ENCODE measurements around the gene PCCA. TPM values are rescaled to one million over a fixed set of nuclear protein-coding genes. Genes with fewer than 3 reads are reported as not detected.
"Not testable (repeated sequence)": the region's sequence is repeated elsewhere in the genome, so short reads cannot be mapped to it uniquely, and the experiment has no call there.

Gene PCCA
- total RNA-seq, 3 donors from 2014 or later = 55.7 to 98.6 (median 70.5) TPM

DNA sequence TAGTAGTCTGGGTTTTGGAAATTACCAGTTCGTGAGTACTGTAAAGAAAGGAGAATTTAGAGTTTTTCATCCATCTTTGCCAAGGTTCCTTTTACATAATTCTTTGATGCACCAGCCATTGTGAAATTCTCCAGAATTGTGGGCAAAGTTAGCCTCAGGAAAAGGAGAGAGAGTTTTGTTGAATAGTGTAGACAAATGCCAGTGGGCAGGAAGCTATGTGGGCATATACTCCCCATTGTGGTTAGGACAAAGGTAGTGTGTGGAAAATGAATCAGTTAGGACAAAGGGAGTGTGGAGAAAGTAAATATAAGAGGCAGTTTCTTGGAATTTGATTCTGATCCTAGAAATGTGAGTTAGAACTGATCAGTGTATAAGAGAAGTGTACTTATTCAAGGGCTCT, 67.9 kb downstream of the PCCA start:
- DNase-seq (no peak), ATAC-seq (peak; percentile 56)
- Histone ChIP-seq H3K4me1 (ENCODE audit: low read depth) (no peaks in the 10 kb centered on the region), H3K36me3 (ENCODE audit: low read depth) (no peaks in the 10 kb centered on the region), H3K9me3 (no peaks in the 10 kb centered on the region), H3K4me3 (no peak overlapping the region)
- TF ChIP-seq, protein P1, sequence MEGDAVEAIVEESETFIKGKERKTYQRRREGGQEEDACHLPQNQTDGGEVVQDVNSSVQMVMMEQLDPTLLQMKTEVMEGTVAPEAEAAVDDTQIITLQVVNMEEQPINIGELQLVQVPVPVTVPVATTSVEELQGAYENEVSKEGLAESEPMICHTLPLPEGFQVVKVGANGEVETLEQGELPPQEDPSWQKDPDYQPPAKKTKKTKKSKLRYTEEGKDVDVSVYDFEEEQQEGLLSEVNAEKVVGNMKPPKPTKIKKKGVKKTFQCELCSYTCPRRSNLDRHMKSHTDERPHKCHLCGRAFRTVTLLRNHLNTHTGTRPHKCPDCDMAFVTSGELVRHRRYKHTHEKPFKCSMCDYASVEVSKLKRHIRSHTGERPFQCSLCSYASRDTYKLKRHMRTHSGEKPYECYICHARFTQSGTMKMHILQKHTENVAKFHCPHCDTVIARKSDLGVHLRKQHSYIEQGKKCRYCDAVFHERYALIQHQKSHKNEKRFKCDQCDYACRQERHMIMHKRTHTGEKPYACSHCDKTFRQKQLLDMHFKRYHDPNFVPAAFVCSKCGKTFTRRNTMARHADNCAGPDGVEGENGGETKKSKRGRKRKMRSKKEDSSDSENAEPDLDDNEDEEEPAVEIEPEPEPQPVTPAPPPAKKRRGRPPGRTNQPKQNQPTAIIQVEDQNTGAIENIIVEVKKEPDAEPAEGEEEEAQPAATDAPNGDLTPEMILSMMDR (IDR thresholded peaks at IDR 0.05) = no peak
- intact Hi-C loops (cut with DNase I, micrococcal nuclease) = no loop called here

DNA sequence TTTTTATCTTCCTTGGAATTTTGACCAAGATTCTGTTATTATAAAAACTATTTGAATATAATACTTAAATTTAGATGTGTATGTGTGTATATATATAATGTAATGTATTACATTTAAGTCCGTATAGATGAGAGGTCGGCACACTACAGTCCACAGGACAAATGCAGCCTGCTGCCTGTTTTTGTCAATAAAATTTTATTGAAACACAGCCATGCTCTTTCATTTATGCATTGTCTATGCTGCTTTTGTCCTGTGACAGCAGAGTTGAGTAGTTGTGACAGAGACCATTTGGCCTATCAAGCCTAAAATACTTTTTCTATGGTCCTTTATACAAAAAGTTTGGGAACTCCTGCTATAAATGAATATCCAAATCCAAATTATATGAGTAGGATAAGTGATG, 69.7 kb downstream of the PCCA start:
- TF ChIP-seq, protein P1 (IDR thresholded peaks at IDR 0.05) = no peak
- ATAC-seq (no peak), DNase-seq (no peak)
- Histone ChIP-seq H3K4me1 (ENCODE audit: low read depth) (no peaks in the 10 kb centered on the region), H3K36me3 (ENCODE audit: low read depth) (no peaks in the 10 kb centered on the region), H3K4me3 (no peak overlapping the region), H3K9me3 (no peaks in the 10 kb centered on the region)
- intact Hi-C loops (cut with DNase I, micrococcal nuclease) = no loop called here

DNA sequence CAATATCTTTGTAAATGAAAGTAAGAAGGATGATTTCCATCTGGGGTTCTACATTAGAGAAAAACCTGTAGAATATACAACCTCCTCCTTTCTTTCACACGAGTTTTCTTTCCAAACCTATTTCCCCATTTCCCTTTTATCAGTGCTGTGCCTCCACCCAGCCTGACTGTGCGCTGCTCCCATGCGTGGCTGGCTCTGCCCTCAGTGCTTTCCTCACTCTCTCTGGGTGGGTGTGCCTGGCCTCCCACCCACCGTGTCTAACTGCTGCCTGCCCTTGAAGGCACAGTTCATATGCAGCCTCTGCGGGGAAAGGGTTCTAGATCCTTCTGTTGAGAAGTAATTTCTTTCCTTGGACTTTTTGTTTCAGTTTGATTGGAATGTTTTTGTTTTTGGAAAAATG, 70.7 kb downstream of the PCCA start:
- Histone ChIP-seq H3K4me1 (ENCODE audit: low read depth) (no peaks in the 10 kb centered on the region), H3K4me3 (no peak overlapping the region), H3K36me3 (ENCODE audit: low read depth) (no peaks in the 10 kb centered on the region), H3K9me3 (no peaks in the 10 kb centered on the region)
- no peak for ATAC-seq
- intact Hi-C loops (cut with DNase I, micrococcal nuclease) = no loop called here
- DNase-seq = no peak
- TF ChIP-seq, protein P1 (IDR thresholded peaks at IDR 0.05) = no peak

DNA sequence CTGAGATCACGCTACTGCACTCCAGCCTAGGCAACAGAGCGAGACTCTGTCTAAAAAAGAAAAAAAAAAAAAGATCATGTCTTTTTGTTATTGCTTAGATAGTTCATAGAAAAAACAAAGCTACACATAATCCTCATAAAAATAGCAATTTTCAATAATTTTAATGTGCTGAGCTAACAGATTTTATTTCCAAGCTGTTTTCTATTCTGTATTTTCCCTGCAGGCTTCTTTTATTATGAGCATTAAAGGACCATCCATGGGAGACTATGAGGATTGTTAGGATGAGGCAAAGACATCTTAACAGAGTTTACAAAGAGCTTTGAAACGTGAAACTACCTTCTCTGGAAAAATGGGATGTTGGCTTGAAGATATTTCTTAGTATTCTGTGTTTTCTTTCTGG, 71.6 kb downstream of the PCCA start:
- Histone ChIP-seq H3K9me3 (no peaks in the 10 kb centered on the region), H3K4me1 (ENCODE audit: low read depth) (no peaks in the 10 kb centered on the region), H3K4me3 (no peak overlapping the region), H3K36me3 (ENCODE audit: low read depth) (no peaks in the 10 kb centered on the region)
- ATAC-seq = no peak
- TF ChIP-seq, protein P1 (IDR thresholded peaks at IDR 0.05) = no peak
- DNase-seq = no peak
- intact Hi-C loops (cut with DNase I, micrococcal nuclease) = no loop called here

DNA sequence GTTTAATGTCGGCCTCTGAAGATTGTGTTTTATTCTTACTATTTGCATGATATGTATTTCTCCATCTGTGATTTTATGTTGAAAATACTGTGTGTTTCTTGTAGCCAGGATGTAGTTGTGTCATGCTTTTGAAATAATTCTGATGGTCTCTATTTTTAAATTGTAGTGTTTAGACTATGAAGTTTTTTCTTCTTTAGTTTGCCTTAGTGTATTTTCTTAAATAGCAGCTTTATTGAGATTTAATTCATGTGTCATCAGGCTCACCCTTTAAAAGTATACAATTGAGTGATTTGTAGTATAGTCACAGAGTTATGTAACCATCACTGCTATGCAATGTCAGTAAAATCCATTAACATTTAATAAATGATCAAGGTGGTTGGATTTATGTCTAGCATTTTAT, 74.5 kb downstream of the PCCA start:
- DNase-seq = no peak
- ATAC-seq = no peak
- Histone ChIP-seq H3K4me3 (no peak overlapping the region), H3K9me3 (no peaks in the 10 kb centered on the region), H3K4me1 (ENCODE audit: low read depth) (no peaks in the 10 kb centered on the region), H3K36me3 (ENCODE audit: low read depth) (no peaks in the 10 kb centered on the region)
- intact Hi-C loops (cut with DNase I, micrococcal nuclease) = no loop called here
- TF ChIP-seq, protein P1 (IDR thresholded peaks at IDR 0.05) = no peak

DNA sequence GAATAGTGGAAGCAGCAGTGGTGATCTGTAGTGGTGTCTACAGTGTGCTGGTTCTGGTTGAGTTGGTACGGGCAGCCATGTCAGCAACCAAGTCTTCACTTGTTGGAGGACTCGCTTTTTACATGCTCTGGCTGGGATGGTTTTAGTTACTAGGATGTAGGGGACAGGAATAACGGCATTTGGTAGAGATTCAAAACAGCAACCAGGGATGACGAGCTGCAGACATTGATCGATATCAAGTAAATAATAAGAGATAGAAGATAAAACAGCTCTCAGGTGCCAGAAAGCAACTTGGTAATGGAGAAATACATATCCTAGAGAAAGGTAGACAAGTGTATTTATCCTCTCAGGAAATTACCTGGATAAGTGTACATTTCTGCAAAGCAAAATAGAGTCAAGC, 84.3 kb downstream of the PCCA start:
- no peaks in the 10 kb centered on the region for H3K36me3 ChIP-seq (ENCODE audit: low read depth)
- no peaks in the 10 kb centered on the region for H3K9me3 ChIP-seq
- TF ChIP-seq, protein P1 (IDR thresholded peaks at IDR 0.05) = no peak
- no peaks in the 10 kb centered on the region for H3K4me1 ChIP-seq (ENCODE audit: low read depth)
- DNase-seq = no peak
- H3K4me3 ChIP-seq = no peak overlapping the region
- no peak for ATAC-seq
- intact Hi-C loops (cut with DNase I, micrococcal nuclease) = no loop called here

DNA sequence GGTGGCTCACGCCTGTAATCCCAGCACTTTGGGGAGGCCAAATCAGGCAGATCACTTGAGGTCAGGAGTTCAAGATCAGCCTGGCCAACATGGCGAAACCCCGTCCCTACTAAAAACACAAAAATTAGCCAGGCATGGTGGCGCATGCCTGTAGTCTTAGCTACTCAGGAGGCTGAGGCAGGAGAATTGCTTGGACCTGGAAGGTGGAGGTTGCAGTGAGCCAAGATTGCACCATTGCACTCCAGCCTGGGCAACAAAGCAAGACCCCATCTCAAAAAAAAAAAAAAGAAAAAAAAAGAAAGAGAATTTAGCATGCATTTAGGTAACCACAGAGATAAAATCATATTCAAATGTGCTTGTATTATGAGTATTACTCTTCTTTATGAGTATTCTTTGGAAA, 85.6 kb downstream of the PCCA start:
- H3K4me3 ChIP-seq; intact Hi-C loops (cut with DNase I, micrococcal nuclease); ATAC-seq; H3K9me3 ChIP-seq; H3K4me1 ChIP-seq (ENCODE audit: low read depth); DNase-seq; H3K36me3 ChIP-seq (ENCODE audit: low read depth): not testable (repeated sequence)

Measured in mucosa of descending colon (tissue), 3 donors.